ENCODE data around the gene PLA2G6.

PLA2G6 gene

DNA sequence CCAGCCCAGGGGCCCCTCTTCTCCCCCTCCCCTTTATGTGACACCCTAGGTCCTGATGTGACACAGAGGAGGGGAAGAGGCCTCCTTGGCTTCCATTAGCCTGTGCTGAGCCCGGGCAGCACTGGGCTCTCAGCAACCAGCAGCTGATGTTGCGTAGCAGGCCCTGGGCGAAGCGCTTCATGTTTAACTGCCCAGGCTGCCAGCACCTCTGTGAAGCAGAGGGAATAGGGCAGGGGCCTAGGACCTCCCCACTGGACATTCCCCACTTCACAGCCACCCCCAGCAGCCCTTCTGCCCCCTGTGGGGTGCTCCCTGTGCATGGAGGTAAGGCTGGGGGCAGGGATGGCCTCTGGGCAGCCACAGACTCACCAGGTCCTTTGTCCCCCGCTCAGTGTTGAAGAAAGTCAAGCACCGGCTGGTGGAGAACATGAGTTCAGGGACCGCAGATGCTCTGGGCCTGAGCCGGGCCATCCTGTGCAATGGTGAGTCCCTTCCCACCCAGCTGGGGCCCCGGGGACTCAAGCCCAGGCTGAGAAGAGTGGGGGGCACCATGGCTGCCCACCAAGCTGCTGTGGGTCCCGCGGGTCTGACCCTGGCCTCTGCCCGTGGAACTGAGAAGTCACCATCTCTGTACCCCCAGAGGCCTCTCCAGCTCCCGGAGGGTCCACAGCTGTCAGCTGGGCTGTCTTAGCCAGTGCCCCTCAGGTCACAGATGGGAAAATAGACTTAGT lies 112.8 kb downstream of the PLA2G6 start:
- DNase-seq: no peak

DNA sequence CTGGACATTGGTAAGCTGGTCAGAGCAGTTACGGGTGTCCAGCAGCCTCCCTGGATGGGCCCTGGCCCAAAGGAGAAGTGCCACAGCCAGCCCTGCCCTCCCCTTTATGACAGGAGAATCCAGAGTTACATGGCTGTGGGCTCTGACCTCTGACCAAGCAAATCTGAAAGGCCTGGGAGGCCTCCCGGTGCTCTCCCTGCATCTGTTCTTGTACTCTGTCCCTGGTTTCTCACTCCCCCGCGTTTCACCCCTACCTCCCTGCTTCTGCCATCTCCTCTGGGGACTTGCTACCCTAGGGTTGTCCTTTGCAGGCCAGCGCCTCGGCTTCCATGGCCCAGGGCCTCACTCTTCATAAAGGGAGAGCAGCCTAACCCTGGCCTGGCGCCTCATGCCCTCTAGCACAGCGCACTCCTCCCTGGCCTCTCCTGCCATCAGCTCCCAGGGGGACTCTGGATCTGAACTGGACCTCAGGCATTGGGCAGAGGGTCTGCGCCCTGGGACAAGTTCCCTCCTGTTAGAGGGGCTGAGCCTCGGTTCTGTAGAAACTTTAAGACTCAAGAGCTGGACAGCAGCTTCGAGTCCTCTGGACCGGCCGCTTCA lies 113.8 kb downstream of the PLA2G6 start:
- DNase-seq: no peak

DNA sequence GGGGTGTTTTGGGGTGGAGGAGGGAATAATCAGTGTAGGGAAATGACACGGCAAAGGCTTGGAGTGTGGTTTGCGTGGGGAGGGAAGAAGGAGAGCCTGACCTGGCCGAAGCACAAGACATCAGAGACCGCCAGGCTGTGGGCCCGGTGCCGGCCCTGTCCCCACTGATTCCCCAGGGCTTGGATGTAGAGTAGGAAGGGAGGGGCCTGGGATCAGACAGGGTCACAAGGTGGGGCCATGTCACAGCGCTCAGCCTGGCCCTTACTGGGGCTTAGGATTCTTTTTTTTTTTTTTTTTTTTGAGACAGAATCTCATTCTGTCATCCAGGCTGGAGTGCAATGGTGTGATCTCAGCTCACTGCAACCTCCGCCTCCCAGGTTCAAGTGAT lies 114.6 kb downstream of the PLA2G6 start:
- DNase-seq: no peak

DNA sequence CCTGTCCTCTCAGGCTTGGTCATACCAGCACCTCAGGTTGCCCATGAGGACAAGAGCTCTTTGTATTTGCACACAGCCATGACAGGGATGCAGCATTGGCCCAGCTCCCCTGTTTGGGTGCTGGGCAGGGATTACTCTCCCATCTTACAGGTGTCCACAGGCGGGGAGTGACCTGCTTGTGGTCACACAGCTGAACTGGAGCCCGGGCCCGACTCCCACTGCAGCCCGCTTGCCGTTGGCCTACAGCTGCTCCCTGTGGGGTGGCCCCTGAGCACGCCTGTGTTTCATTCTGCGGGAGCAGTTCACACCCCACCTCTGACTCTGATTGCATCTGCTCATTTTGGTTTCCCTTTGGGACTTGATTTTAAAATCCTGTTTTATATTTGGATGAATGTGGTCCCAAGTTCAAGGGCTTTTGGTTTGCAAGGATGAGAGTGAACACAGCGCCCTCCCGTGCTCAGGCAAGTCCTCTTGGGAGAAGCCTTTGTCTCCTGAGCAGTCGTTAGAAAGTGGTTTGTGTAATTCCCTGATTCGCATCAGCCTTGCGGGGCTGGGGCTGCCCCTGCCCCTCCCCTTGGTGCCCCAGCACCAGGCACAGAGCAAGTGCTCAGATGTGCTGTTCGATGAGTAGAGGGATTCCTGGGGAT lies 115.1 kb downstream of the PLA2G6 start:
- no peak for DNase-seq

DNA sequence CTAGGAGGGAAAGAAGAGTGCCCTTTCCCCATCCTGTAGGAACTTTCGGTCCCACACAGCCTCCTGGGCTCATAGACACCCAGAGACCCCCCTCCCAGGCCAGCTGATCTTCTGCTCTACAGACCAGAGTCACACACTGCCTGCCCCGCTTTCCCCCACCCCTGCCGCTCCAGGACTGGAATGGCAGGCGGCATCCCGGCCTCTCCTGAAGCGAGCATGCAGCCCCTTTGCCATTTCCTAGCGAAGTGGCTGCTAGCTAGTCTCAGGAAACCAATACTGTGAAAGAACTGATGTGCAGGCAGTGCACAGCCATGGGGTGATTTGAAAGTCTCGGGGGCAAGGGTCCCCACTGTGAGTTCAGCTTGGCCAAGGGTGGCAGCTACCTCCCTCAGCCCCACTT lies 116.1 kb downstream of the PLA2G6 start:
- DNase-seq: no peak

DNA sequence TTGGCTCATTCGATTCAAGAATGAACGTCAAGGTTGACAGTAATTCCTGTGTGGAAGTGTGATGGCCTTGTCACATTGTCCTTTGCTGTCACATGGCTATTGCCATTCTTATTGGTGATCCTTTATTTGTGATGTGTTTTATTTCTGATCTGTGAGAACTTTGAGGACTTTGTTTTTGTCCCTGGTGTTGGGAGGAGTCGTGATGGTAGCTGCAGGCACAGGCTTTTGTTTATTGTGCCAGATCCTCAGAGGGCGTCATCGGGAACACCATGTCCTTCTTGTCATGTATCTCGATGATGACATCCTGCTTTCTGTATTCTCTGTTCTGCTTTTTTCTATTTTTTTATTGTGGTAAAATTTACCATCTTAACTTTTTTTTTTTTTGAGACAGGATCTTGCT lies 118.8 kb downstream of the PLA2G6 start:
- DNase-seq: no peak

Data from stimulated activated CD4-positive, alpha-beta T cell treated with anti-CD3 and anti-CD28 coated beads, Interleukin-12 subunit alpha, Interleukin-12 subunit beta, amount 100 ng/mL, for 4 hours (primary cell).